EL (cell line): ENCODE measurements around the gene GRK4.
"Not testable (repeated sequence)": the region's sequence is repeated elsewhere in the genome, so short reads cannot be mapped to it uniquely, and the experiment has no call there.

Experiments used
- DNase-seq: peaks from one replicate; pipeline ENCODE4 v3.0.0-alpha.2; 2016

Gene GRK4

GRCh38 chr4:2931512-2932301 is 31.7 kb upstream of the GRK4 start:
- no peak for DNase-seq

DNA sequence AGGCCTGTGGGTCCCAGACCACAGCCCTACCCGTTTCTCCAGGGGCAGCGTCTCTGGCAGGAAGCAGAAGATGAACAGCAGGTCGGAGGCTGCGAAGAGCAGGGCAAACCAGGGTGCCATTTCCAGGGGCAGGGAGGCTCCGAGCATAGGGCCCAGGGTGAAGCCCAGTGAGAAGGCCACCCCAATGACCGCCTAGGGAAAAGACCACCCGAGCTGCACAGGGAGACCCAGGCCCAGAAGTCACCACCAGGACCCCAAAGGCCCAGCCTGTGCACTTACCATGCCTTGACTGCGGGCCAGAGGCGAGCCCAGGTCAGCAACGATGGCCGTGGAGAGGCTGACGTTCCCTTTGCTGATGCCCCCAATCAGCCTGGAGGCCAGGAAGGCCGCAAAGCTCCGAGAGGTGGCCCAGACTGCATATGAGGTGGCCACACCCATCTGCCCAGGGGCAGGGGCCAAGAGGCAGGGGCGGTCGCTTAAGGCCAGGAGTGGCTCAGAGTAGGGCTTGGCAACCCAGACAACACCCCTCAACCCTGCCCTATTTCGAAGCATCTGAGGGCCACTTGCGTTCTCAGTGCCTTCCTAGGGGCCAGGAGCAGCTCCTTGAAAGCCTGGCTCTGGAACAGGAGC is 30.9 kb upstream of the GRK4 start:
- no peak for DNase-seq

GRCh38 chr4:2932951-2933565 is 30.3 kb upstream of the GRK4 start:
- DNase-seq, result no peak

- no peak for DNase-seq
Measured at GRCh38 chr4:2933566-2934076, 29.8 kb upstream of the GRK4 start.

DNA sequence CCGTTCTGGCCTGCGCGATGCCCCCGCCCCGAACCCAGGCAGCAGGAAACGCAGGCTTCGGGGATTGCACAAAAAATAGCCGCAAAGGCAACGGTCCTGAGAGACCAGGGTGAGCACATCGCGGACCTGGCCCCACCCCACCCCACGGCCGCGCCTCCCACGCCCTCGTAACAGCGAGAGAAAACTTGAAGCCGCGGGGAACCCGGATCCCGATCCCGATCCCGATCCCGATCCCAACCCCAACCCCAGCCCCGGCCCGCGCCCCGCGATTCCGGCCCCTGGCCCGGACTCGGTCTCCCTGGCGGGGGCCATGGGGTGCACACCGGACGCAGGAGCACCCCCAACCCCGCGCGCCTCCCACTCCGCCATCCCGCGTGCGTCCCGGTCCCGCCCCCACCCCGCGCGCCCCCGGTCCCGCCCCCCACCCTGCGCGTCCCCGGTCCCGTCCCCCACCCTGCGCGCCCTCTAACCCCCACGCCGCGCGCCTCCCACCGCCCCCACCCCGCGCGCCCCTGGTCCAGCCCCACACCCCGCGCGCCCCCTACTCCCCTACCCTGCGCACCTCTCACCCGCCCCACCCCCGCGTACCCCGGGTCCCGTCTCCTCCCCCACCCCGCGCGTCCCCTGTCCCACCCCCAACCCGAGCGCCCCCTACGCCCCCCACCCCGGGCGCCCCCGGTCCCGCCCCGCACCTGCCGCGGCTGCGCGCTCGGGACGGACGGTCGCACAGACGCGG is 29.1 kb upstream of the GRK4 start:
- peak; percentile 64 for DNase-seq

- DNase-seq, result peak; percentile 90
Measured at GRCh38 chr4:2934813-2935761, 28.3 kb upstream of the GRK4 start.

- peak; percentile 91 for DNase-seq
Measured at GRCh38 chr4:2935762-2936743, 27.3 kb upstream of the GRK4 start.

GRCh38 chr4:2936773-2937145 is 26.6 kb upstream of the GRK4 start:
- DNase-seq, result peak; percentile 86

DNA sequence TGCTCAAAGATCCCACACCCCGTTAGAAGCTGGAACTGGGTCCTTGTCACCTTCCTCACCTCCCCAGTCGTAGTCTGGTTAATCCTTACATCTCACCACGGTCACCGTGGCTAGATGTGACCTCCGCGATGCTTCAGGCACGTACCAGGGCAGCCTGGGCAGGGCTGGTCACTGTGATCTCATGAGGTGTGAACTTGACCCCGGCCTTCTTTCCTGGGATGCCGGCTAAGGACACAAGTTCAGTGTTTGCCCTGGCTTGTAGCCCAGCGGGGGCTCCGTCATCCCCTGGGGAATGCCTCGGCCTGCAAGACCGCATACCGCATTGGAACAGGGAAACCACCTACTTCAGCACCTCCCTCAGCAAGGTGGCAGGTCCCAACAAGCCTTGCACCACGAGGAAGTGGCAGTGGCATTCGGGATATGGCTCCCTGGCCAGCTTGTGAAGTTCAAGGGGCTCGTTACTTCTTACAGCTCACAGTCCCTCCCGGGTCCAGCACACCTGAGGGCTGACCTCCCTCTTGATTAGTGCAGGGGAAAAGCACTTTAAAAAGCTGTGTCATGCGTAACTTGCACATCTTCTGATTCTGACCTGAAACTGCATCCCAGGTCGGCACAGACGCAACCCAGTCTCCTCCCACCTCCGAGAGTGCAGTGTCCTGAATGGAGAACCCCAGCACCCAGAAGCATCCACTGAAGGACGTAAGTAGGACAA is 26.1 kb upstream of the GRK4 start:
- no peak for DNase-seq

GRCh38 chr4:2937986-2938385 is 25.4 kb upstream of the GRK4 start:
- no peak for DNase-seq

- DNase-seq, result not testable (repeated sequence)
Measured at GRCh38 chr4:2938411-2938810, 25.0 kb upstream of the GRK4 start.

DNA sequence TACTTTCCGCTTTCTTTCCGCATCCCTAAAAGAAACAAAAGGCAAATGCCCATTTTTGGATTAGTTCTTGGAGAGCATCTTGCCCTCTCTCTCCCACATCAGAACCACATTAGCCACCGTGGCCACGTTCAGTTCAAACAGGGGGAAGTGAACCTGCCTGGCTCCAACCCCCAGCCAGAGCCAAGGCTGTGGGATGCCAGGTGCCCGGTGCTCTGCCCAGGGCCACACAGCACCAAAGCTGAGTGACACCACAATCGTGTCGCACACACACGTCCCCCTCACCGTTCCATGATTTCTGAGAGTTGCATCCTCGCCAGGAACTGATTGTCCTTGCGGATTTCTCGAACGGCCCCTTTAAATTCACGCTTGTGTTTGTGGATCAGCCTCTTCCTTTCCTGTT is 24.5 kb upstream of the GRK4 start:
- no peak for DNase-seq

DNA sequence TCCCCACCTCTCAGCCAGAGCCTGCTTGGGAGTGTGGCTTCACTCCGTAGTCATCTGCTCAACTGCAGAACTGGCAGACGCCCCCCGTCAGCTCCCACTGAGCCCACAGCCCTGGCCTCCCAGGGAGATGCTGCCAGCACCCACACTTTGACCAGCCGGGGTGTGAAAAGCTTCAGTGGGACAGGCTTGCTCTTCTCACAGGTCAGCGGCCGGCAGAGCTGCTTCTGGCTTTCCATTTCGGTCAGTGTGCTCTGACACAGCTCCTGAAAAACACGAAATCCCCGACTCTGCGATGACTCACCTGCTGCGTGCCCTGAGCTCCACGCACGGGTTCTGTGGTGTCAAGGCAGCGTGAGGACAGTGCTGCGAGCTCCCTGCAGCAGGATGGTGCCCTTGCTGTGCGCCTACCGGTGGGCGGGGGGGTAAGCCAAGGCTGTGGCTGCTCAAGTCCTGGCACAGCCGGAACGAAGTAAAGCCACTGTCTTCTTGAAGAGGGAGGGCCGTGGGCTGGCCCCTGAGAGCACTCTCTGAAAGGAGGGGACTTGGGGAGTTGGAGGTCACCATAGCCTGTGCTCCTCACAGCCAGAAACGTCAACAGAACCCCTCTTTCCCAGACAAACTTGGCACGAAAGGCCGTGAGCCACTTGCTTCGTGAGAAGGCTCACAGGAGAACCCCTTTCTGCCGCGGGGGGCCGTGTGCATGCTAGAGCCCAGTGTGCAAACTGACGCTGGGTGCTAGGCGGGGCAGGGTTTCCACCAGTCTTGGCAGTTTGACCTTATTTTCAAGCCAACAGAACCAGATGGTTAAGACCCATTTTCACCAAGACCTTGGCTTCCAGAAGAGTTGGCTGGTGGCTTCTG is 23.8 kb upstream of the GRK4 start:
- DNase-seq, result no peak

DNA sequence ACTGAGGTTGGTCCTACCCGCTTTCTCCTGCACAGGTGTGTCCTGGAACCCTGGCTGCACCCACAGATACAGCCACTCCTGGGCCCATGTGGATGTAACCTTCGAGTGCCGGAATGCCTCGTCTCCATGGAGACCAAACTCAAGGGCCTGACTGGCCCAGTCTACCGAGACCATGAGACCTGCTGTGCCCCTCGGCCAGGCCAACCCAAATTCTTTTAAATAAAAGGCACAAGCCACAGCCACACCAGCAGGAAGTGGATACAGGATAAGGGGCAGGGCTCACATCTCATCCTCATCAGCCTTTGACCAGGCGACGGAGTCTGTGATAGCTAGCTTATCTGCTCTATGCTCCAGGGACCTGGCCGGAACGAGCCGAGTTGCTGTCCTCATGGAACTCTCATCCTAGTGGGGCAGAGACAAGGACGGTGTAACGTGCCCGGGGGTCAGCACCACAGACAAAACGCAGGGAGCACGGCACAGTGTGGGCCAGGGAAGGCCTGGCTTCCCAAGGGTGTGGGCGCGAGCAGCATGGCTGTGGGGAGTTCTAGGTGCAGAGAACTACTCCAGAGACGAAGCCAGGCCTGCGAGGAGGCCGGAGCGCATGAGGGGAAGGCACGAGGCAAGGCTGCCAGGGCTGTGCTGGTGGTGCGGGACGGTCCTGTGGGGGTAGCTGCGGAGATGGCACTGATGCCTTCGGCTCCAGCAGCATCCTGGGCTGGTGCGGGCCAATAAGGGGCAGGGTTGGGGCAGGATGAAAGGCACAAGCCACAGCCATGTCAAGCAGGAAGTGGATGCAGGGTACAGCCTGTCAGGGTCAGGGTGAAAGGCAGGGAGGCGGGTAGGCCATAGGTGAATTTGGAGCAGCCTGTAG is 22.9 kb upstream of the GRK4 start:
- DNase-seq, result no peak

- DNase-seq, result no peak
Measured at GRCh38 chr4:2941138-2942036, 22.0 kb upstream of the GRK4 start.

- no peak for DNase-seq
Measured at GRCh38 chr4:2942037-2942531, 21.3 kb upstream of the GRK4 start.
